ENCODE results near the gene CYFIP2.
A peak's percentile ranks its signal among the peaks of the same experiment; 100 is the strongest.
"Not testable (repeated sequence)": the region's sequence is repeated elsewhere in the genome, so short reads cannot be mapped to it uniquely, and the experiment has no call there.

CYFIP2 gene

GRCh38 chr5:157415838-157416237 is 149.9 kb downstream of the CYFIP2 start:
- no peak for DNase-seq

GRCh38 chr5:157419521-157419920 is 153.6 kb downstream of the CYFIP2 start:
- DNase-seq, result not testable (repeated sequence)

GRCh38 chr5:157429920-157430319 is 164.0 kb downstream of the CYFIP2 start:
- not testable (repeated sequence) for DNase-seq

- peak; percentile 4 to 11 for DNase-seq
Observed at GRCh38 chr5:157431544-157432200, 165.7 kb downstream of the CYFIP2 start.

GRCh38 chr5:157434096-157434495 is 168.2 kb downstream of the CYFIP2 start:
- no peak for DNase-seq

GRCh38 chr5:157443041-157443549 is 177.2 kb downstream of the CYFIP2 start:
- no peak for DNase-seq

GRCh38 chr5:157444224-157444623 is 178.3 kb downstream of the CYFIP2 start:
- DNase-seq, result no peak

Data from activated CD4-positive, alpha-beta T cell treated with anti-CD3 and anti-CD28 coated beads, Interleukin-2, amount 50 U/mL, for 4 hours (primary cell).